Neural cell (in vitro differentiated cells): ENCODE data around the gene FCRLB. TPM values are rescaled to one million over a fixed set of nuclear protein-coding genes. Genes with fewer than 3 reads are reported as not detected.

Experiments
- H2AFZ ChIP-seq: fragments of 200-600, 300-800 bp; sonication (generic), shearing (Covaris generic); 2 replicates; pipeline ENCODE4 v1.6.0; 2014; ENCODE audit warnings: low read depth, mild to moderate bottlenecking, antibody characterized with exemption, low read length, moderate library complexity
- H3F3A ChIP-seq: fragments of 200-600 bp; shearing (Covaris generic); 2 replicates; pipeline ENCODE4 v1.6.1; 2016; ENCODE audit warnings: mild to moderate bottlenecking, moderate library complexity, mixed read lengths, antibody characterized with exemption, low read length; ENCODE audit not compliant: insufficient read depth, poor library complexity, severe bottlenecking
- H3K27ac ChIP-seq: fragments of 200-600, 300-800 bp; sonication (generic), shearing (Covaris generic); 2 replicates; pipeline ENCODE4 v1.5.1; 2014; ENCODE audit warnings: mild to moderate bottlenecking, low read length, moderate library complexity
- H3K27me3 ChIP-seq: fragments of 300-800, 200-600 bp; sonication (generic), shearing (Covaris generic); 2 replicates; pipeline ENCODE4 v1.6.0; 2014; ENCODE audit warnings: mild to moderate bottlenecking, low read depth, low read length, moderate library complexity; ENCODE audit not compliant: insufficient read depth
- H3K36me3 ChIP-seq: fragments of 300-800, 200-600 bp; sonication (generic), shearing (Covaris generic); 2 replicates; pipeline ENCODE4 v1.5.1; 2014; ENCODE audit warnings: mild to moderate bottlenecking, antibody characterized with exemption, low read length, moderate library complexity; ENCODE audit not compliant: insufficient read depth
- H3K4me2 ChIP-seq: fragments of 300-800, 200-600 bp; sonication (generic), shearing (Covaris generic); 2 replicates; pipeline ENCODE4 v1.6.0; 2014; ENCODE audit warnings: mild to moderate bottlenecking, low read length
- H3K4me3 ChIP-seq: fragments of 300-800, 200-600 bp; sonication (generic), shearing (Covaris generic); 2 replicates; pipeline ENCODE4 v1.5.1; 2014; ENCODE audit warnings: mild to moderate bottlenecking, low read length, moderate library complexity
- H3K79me2 ChIP-seq: fragments of 200-600 bp; shearing (Covaris generic); replicated peaks from 2 replicates; pipeline ENCODE4 v1.6.0; 2014; ENCODE audit warnings: mild to moderate bottlenecking, low read length, moderate library complexity; ENCODE audit not compliant: insufficient read depth
- H3K9ac ChIP-seq: fragments of 300-800, 200-600 bp; sonication (generic), shearing (Covaris generic); 2 replicates; pipeline ENCODE4 v1.6.1; 2016; ENCODE audit warnings: mild to moderate bottlenecking, low read length, mixed read lengths
- H3K9me2 ChIP-seq: fragments of 200-600 bp; shearing (Covaris generic); 2 replicates; pipeline ENCODE4 v1.6.1; 2016; ENCODE audit warnings: mild to moderate bottlenecking, low read length, mixed read lengths; ENCODE audit not compliant: insufficient read depth
- H3K9me3 ChIP-seq: fragments of 200-600, 300-800 bp; sonication (generic), shearing (Covaris generic); 2 replicates; pipeline ENCODE4 v1.6.1; 2016; ENCODE audit warnings: mild to moderate bottlenecking, mixed run types, low read length, moderate library complexity, mixed read lengths
- H4K20me1 ChIP-seq: fragments of 200-600 bp; shearing (Covaris generic); 2 replicates; pipeline ENCODE4 v1.6.1; 2016; ENCODE audit warnings: mild to moderate bottlenecking, mixed run types; ENCODE audit not compliant: insufficient read depth
- EP300 ChIP-seq: fragments of 450-650 bp; conservative IDR thresholded peaks from 2 replicates; pipeline ENCODE4 v1.6.1; 2014; ENCODE audit warnings: antibody characterized with exemption, mild to moderate bottlenecking, moderate library complexity; ENCODE audit not compliant: poor library complexity, severe bottlenecking
- EZH2 ChIP-seq: fragments of 200-600, 300-800 bp; shearing (Covaris generic), sonication (generic); IDR thresholded peaks from 2 replicates; pipeline ENCODE4 v1.6.1; 2014; ENCODE audit warnings: antibody characterized with exemption, low read length, borderline replicate concordance, mild to moderate bottlenecking; ENCODE audit not compliant: insufficient read depth, poor library complexity, severe bottlenecking
- MXI1 ChIP-seq: fragments of 450-650 bp; conservative IDR thresholded peaks from 2 replicates; pipeline ENCODE4 v1.6.1; 2014; ENCODE audit warnings: antibody characterized with exemption, mild to moderate bottlenecking; ENCODE audit not compliant: poor library complexity, severe bottlenecking
- POLR2AphosphoS5 ChIP-seq: IDR thresholded peaks from 2 replicates; pipeline ENCODE4 v1.6.1; 2012
- RAD21 ChIP-seq: fragments of 450-650 bp; conservative IDR thresholded peaks from 2 replicates; pipeline ENCODE4 v1.6.1; 2014; ENCODE audit warnings: antibody characterized with exemption, mild to moderate bottlenecking, moderate library complexity
- SMC3 ChIP-seq: fragments of 450-650 bp; conservative IDR thresholded peaks from 2 replicates; pipeline ENCODE4 v1.6.1; 2014; ENCODE audit warnings: antibody characterized with exemption, mild to moderate bottlenecking, moderate library complexity; ENCODE audit not compliant: poor library complexity
- TAF1 ChIP-seq: IDR thresholded peaks from 2 replicates; pipeline ENCODE4 v1.6.1; 2012; ENCODE audit warnings: low read depth
- polyA plus RNA-seq: library from polyadenylated mRNA; depleted of rRNA; stranded (reverse); fragments of >200 nt; gene quantifications from 2 replicates; pipeline ENCODE4 v1.2.3, GENCODE V29; 2014
- TF ChIP-seq, protein P1 (sequence below): IDR thresholded peaks from 2 replicates; pipeline ENCODE4 v1.6.1; 2012; ENCODE audit warnings: borderline replicate concordance
- TF ChIP-seq, protein P2 (sequence below): fragments of 450-650 bp; IDR thresholded peaks from 2 replicates; pipeline ENCODE4 v1.5.1; 2014; ENCODE audit warnings: antibody characterized with exemption, mild to moderate bottlenecking, moderate library complexity; ENCODE audit not compliant: poor library complexity, severe bottlenecking

FCRLB gene
- polyA plus RNA-seq, 1 donor from 2014 or later: 0.45 TPM

DNA sequence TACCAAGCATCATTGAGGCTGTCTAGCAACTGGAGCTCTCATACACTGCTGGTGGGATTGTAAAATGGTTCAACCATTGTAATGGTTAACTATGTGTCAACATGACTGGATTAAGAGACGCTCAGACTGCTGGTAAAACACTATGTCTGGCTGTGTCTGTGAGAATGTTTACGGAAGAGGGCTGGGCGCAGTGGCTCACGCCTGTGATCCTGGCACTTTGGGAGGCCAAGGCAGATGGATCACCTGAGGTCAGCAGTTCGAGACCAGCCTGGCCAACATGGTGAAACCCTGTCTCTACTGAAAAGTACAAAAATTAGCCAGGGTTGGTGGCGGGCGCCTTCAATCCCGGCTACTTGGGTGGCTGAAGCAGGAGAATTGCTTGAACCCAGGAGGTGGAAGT, 19.1 kb upstream of the FCRLB start:
- no peaks in the 10 kb centered on the region for H3K36me3 ChIP-seq
- H3K4me3 ChIP-seq: no peak overlapping the region
- no peaks in the 10 kb centered on the region for H3K79me2 ChIP-seq
- H3F3A ChIP-seq: no peaks in the 10 kb centered on the region
- H3K27ac ChIP-seq: no peak overlapping the region
- no peaks in the 10 kb centered on the region for H3K27me3 ChIP-seq
- H3K9me3 ChIP-seq: no peaks in the 10 kb centered on the region
- H4K20me1 ChIP-seq: no peaks in the 10 kb centered on the region
- TF ChIP-seq SMC3 (no peak), TAF1 (no peak), MXI1 (no peak), EZH2 (no peak), RAD21 (no peak), POLR2AphosphoS5 (no peak), EP300 (no peak)
- TF ChIP-seq, protein P1, sequence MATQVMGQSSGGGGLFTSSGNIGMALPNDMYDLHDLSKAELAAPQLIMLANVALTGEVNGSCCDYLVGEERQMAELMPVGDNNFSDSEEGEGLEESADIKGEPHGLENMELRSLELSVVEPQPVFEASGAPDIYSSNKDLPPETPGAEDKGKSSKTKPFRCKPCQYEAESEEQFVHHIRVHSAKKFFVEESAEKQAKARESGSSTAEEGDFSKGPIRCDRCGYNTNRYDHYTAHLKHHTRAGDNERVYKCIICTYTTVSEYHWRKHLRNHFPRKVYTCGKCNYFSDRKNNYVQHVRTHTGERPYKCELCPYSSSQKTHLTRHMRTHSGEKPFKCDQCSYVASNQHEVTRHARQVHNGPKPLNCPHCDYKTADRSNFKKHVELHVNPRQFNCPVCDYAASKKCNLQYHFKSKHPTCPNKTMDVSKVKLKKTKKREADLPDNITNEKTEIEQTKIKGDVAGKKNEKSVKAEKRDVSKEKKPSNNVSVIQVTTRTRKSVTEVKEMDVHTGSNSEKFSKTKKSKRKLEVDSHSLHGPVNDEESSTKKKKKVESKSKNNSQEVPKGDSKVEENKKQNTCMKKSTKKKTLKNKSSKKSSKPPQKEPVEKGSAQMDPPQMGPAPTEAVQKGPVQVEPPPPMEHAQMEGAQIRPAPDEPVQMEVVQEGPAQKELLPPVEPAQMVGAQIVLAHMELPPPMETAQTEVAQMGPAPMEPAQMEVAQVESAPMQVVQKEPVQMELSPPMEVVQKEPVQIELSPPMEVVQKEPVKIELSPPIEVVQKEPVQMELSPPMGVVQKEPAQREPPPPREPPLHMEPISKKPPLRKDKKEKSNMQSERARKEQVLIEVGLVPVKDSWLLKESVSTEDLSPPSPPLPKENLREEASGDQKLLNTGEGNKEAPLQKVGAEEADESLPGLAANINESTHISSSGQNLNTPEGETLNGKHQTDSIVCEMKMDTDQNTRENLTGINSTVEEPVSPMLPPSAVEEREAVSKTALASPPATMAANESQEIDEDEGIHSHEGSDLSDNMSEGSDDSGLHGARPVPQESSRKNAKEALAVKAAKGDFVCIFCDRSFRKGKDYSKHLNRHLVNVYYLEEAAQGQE: no peak
- TF ChIP-seq, protein P2, sequence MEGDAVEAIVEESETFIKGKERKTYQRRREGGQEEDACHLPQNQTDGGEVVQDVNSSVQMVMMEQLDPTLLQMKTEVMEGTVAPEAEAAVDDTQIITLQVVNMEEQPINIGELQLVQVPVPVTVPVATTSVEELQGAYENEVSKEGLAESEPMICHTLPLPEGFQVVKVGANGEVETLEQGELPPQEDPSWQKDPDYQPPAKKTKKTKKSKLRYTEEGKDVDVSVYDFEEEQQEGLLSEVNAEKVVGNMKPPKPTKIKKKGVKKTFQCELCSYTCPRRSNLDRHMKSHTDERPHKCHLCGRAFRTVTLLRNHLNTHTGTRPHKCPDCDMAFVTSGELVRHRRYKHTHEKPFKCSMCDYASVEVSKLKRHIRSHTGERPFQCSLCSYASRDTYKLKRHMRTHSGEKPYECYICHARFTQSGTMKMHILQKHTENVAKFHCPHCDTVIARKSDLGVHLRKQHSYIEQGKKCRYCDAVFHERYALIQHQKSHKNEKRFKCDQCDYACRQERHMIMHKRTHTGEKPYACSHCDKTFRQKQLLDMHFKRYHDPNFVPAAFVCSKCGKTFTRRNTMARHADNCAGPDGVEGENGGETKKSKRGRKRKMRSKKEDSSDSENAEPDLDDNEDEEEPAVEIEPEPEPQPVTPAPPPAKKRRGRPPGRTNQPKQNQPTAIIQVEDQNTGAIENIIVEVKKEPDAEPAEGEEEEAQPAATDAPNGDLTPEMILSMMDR: no peak
- no peak overlapping the region for H3K9ac ChIP-seq
- H3K4me2 ChIP-seq: no peak overlapping the region
- H3K9me2 ChIP-seq: no peaks in the 10 kb centered on the region
- H2AFZ ChIP-seq: no peak overlapping the region

DNA sequence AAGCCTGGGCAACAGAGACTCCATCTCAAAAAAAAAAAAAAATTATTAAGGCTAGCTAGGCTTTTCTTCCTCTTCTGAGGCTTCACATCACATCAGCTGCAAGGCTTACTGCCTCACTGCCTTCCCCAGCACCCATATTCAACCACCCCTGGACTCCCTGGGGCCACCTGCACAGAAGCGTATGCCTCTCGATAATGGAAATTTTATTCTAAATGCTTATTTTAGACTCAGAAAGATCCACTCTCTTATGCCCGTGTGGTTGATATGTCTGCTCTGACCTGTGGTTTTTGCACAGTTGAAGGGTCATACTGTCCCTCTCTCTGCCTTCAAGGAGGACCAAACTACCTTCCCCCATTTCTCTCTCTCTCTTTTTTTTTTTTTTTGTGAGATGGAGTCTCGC, 15.8 kb upstream of the FCRLB start:
- Histone ChIP-seq H3K9ac (no peak overlapping the region), H3K79me2 (no peaks in the 10 kb centered on the region), H3K4me3 (no peak overlapping the region), H4K20me1 (no peaks in the 10 kb centered on the region), H3K4me2 (no peak overlapping the region), H3F3A (no peaks in the 10 kb centered on the region), H3K36me3 (no peaks in the 10 kb centered on the region), H3K27me3 (no peaks in the 10 kb centered on the region), H3K9me2 (no peaks in the 10 kb centered on the region), H3K9me3 (no peaks in the 10 kb centered on the region), H3K27ac (no peak overlapping the region), H2AFZ (no peak overlapping the region)
- TF ChIP-seq SMC3: no peak
- TF ChIP-seq, protein P2: no peak
- TF ChIP-seq EP300: no peak
- no peak for TF ChIP-seq TAF1
- TF ChIP-seq POLR2AphosphoS5: no peak
- TF ChIP-seq MXI1: no peak
- TF ChIP-seq, protein P1: no peak
- no peak for TF ChIP-seq EZH2
- no peak for TF ChIP-seq RAD21
